HL-60 (cell line): ENCODE results near the gene DMRTB1.

Experiments used
- DNase-seq, 2 experiments: peaks; one replicate each; pipeline ENCODE4 v3.0.0-alpha.2; 2010 to 2020; ENCODE audit warnings: low read depth in 1 of 2, low spot score in 1 of 2
- H3K27ac ChIP-seq: fragments of 250-450 bp; sonication (Bioruptor Pico); replicated peaks from 2 replicates; pipeline ENCODE4 v1.5.1; 2020; ENCODE audit warnings: mild to moderate bottlenecking, moderate library complexity
- H3K27me3 ChIP-seq: fragments of 250-450 bp; sonication (Bioruptor Pico); 2 replicates; pipeline ENCODE4 v1.5.1; 2021; ENCODE audit warnings: mild to moderate bottlenecking, moderate library complexity; ENCODE audit not compliant: insufficient read depth, poor library complexity, severe bottlenecking
- H3K4me3 ChIP-seq: replicated peaks from 2 replicates; pipeline ENCODE4 v1.5.1; 2011; ENCODE audit warnings: mild to moderate bottlenecking, control low read depth, low read length; ENCODE audit not compliant: insufficient read depth
- CTCF ChIP-seq: IDR thresholded peaks from one replicate; pipeline ENCODE4 v1.5.1; 2011; ENCODE audit warnings: low read length, control low read depth, inconsistent platforms; ENCODE audit not compliant: insufficient read depth
- GABPA ChIP-seq: IDR thresholded peaks from 2 replicates; pipeline ENCODE4 v1.6.1; 2012; ENCODE audit warnings: low read depth
- POLR2AphosphoS5 ChIP-seq: IDR thresholded peaks from 2 replicates; pipeline ENCODE4 v1.6.1; 2012; ENCODE audit warnings: low read depth
- REST ChIP-seq: IDR thresholded peaks from 2 replicates; pipeline ENCODE4 v1.6.1; 2012; ENCODE audit warnings: low read depth; ENCODE audit not compliant: insufficient replicate concordance
- SPI1 ChIP-seq: IDR thresholded peaks from 2 replicates; pipeline ENCODE4 v1.6.1; 2012; ENCODE audit warnings: low read depth, mild to moderate bottlenecking, borderline replicate concordance

Gene DMRTB1

GRCh38 chr1:53419034-53419433, 40.2 kb upstream of the DMRTB1 start:
- no peak for DNase-seq
- Histone ChIP-seq H3K4me3 (no peak overlapping the region), H3K27me3 (peaks cover 6% of the 10 kb centered on the region), H3K27ac (no peak overlapping the region)
- no peak for TF ChIP-seq REST
- TF ChIP-seq CTCF: no peak
- no peak for TF ChIP-seq GABPA
- no peak for TF ChIP-seq SPI1
- no peak for TF ChIP-seq POLR2AphosphoS5

GRCh38 chr1:53420341-53420740, 38.9 kb upstream of the DMRTB1 start:
- no peak overlapping the region for H3K4me3 ChIP-seq
- no peak for TF ChIP-seq REST
- TF ChIP-seq POLR2AphosphoS5: no peak
- TF ChIP-seq CTCF: no peak
- no peak for TF ChIP-seq GABPA
- TF ChIP-seq SPI1: no peak
- no peak overlapping the region for H3K27ac ChIP-seq
- H3K27me3 ChIP-seq: peaks cover 6% of the 10 kb centered on the region
- DNase-seq: no peak

GRCh38 chr1:53421208-53421607, 38.0 kb upstream of the DMRTB1 start:
- Histone ChIP-seq H3K27me3 (peaks cover 6% of the 10 kb centered on the region), H3K4me3 (no peak overlapping the region), H3K27ac (no peak overlapping the region)
- TF ChIP-seq CTCF (no peak), SPI1 (no peak), REST (no peak), GABPA (no peak)
- no peak for DNase-seq
